ENCODE results near the gene LYPD6B.

Gene LYPD6B

GRCh38 chr2:149044500-149044899 lies 6.0 kb downstream of the LYPD6B start:
- no peak for DNase-seq

- no peak for DNase-seq
These were observed 8.6 kb downstream of the LYPD6B start for GRCh38 chr2:149047118-149047517.

GRCh38 chr2:149049142-149049541 lies 10.6 kb downstream of the LYPD6B start:
- no peak for DNase-seq

GRCh38 chr2:149050188-149050587 lies 11.7 kb downstream of the LYPD6B start:
- no peak for DNase-seq

GRCh38 chr2:149055751-149056150 lies 17.3 kb downstream of the LYPD6B start:
- no peak for DNase-seq

GRCh38 chr2:149056541-149057255 lies 18.2 kb downstream of the LYPD6B start:
- DNase-seq, result no peak

- DNase-seq, result no peak
These were observed 18.9 kb downstream of the LYPD6B start for GRCh38 chr2:149057401-149057800.

- DNase-seq, result no peak
These were observed 20.4 kb downstream of the LYPD6B start for GRCh38 chr2:149058936-149059335.

- no peak for DNase-seq
These were observed 21.3 kb downstream of the LYPD6B start for GRCh38 chr2:149059822-149060221.

- no peak for DNase-seq
These were observed 22.7 kb downstream of the LYPD6B start for GRCh38 chr2:149061133-149061745.

GRCh38 chr2:149062531-149062930 lies 24.0 kb downstream of the LYPD6B start:
- DNase-seq, result no peak

- DNase-seq, result no peak
These were observed 24.7 kb downstream of the LYPD6B start for GRCh38 chr2:149063177-149063576.

GRCh38 chr2:149064365-149064841 lies 25.9 kb downstream of the LYPD6B start:
- DNase-seq, result no peak

GRCh38 chr2:149064856-149065630 lies 26.5 kb downstream of the LYPD6B start:
- no peak for DNase-seq

- no peak for DNase-seq
These were observed 29.9 kb downstream of the LYPD6B start for GRCh38 chr2:149068225-149068995.

- no peak for DNase-seq
These were observed 30.7 kb downstream of the LYPD6B start for GRCh38 chr2:149068996-149069888.

- no peak for DNase-seq
These were observed 32.3 kb downstream of the LYPD6B start for GRCh38 chr2:149070681-149071320.

- no peak for DNase-seq
These were observed 36.6 kb downstream of the LYPD6B start for GRCh38 chr2:149075105-149075504.

GRCh38 chr2:149075853-149076252 lies 37.4 kb downstream of the LYPD6B start:
- DNase-seq, result no peak

- DNase-seq, result no peak
These were observed 38.4 kb downstream of the LYPD6B start for GRCh38 chr2:149076863-149077412.

- DNase-seq, result no peak
These were observed 39.4 kb downstream of the LYPD6B start for GRCh38 chr2:149077861-149078260.
